GM18508 (cell line): Measurements from ENCODE around the gene DYNLRB1.

Experiments
- ATAC-seq: cut with Tn5 transposase; IDR thresholded peaks from one replicate; pipeline ENCODE4 v1.9.1; 2021; ENCODE audit warnings: moderate number of reproducible peaks; ENCODE audit not compliant: insufficient read depth, unreplicated experiment

Gene DYNLRB1

DNA sequence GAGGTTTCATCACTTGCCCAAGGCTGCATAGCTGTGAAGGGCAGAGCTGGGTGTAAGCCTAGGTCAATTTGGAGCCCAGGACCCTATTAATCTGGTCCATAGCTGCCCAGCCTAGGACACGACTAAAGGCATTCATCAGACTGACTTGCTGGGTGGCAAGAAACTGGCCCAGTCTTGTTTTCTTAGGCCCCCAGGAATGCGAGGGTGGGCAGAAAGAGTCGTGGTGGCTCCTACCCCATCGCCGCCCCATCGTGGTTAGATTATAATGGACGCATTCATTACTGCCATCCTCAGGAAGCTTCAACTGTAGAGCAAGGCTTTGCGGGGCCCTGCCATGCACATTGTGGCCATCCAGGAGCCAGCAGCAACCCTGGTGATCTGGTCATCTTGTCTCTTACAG, 16.1 kb downstream of the DYNLRB1 start:
- ATAC-seq: no peak

DNA sequence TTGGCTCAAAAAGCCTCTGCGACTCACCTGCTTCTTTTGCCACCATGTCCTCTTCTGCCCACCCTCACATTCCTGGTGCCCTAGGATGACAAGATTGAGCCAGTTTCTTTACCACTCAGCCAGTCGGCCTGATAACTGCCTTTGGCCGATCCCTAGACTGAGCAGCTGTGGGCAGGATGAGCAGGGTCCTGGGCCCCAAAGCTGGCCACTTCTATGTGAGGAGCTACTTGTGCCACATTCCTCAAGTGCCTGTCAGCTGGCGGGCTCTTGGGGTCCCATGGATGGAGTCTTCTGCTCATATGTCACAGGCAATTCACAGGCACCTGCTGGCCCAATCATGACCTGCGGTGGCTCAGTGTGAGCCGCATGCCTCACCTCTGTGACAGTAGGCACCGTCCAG, 16.5 kb downstream of the DYNLRB1 start:
- ATAC-seq: no peak

DNA sequence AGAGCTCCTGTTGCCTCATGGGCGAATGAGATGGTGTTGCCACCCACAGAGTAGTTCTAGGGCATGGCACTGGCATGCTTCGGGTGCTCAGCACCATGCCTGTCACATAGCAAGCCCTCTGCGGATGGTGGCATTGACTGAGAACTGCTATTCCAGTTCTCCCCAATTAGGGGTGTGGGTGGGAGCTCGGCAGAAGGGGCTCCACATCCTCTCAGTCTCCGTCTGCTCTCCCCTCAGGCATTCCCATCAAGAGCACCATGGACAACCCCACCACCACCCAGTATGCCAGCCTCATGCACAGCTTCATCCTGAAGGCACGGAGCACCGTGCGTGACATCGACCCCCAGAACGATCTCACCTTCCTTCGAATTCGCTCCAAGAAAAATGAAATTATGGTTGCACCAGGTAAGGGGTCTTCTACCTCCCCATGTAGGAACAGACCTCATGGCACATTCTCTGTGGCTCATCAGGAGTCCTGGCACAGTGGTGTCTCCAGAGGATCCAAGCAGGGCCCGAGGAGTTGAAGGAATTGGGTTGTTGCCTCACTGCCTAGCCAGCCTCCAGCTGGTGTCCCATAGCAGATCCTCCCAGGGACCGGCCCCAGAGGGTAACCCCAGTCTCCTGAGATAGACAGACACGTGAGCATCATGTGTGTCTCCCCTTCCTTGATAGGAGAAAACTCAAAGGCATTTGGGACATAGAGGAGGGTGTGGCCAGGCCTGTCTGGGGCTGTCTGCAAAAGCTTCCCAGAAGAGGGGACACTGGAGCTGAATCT, 18.4 kb downstream of the DYNLRB1 start:
- ATAC-seq: no peak

DNA sequence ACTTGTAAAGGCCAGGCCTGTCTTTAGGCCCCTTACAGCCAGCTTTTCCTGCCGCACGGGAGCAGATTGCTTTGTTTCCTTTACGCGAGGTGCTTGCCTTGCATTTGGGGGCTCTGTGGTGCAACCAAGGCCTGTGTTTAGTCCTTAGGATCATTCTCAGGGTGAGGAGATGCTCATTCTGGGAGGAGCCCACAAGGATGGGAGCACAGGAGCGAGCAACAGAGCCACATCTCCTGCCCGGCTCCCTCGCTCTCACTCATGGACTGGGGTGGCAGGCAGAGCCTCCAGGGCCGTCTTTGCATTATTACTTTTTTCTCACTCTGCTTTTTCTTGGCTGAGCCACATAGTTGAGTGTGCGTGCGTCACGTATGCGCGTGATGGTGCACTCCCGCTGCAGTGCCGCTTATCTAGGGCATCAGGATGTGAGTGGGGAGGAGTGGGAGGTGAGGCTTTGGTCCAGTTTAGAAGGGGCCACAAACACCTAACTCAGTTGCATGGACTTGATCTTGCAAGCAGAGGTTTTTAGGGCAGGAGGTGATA, 19.1 kb downstream of the DYNLRB1 start:
- no peak for ATAC-seq

DNA sequence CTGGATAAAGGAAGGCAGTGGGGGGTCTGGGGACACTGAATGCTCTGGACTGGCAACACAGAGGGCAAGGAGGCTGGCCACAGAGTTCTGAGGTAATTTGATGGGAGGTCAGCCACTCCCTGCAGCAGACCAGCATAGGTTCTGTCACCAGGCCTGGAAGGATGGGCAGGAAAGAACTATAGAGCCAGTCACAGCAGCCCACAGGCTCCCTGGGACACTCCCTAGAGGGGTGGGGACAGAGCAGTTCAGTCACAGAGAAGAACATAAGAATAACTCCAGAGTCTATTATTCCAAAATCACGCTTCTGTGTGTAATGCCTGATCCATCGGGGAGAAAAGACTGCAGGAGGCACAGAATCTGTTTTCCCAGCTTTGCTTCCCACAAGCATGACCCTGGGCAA, 19.6 kb downstream of the DYNLRB1 start:
- no peak for ATAC-seq

DNA sequence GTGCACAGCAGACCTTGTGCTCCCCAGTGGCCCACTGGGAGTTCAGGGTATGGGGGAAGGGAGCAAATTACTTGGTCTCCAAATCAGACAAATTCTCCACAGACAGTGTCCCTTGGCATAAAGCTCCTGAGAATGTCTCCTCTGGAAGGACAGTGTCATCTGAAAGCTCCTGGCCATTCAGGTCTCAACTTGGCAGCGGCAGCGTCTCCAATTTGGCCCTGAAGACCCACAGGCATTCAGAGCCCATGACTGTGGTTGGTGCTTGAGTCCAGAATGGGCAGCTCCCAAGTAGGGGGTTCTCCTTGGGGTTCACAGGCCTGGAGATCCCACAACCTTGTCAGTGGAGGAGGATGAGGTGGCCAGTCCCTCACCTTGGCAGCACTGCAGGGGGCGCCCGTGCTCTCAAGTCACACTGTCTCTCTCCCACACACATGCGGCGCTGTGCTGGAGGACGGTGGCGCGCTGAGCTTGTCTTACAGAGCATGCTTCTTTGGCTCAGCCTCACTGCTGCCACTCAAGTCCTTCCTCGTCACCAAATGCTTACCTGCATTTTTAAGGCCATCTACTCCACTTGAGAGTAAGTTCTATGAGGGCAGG, 20.7 kb downstream of the DYNLRB1 start:
- no peak for ATAC-seq

DNA sequence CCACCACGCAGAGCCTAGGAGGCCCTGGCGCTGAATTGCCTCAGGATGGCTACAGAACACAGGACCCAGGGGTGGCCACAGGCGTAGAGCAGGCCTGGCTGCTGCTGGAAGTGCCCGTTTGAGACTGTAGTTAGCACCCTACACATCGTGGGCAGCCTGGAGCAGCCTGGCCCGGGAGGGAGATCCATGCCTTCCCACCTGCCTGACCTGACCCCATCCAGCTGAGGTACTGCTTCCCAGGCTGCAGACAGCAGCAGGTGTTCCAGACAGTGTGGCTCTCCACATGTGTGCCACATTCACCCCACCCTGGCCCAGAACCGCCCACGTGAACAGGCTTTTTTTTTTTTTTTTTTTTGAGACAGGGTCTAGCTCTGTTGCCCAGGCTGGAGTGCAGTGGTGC, 21.4 kb downstream of the DYNLRB1 start:
- no peak for ATAC-seq

DNA sequence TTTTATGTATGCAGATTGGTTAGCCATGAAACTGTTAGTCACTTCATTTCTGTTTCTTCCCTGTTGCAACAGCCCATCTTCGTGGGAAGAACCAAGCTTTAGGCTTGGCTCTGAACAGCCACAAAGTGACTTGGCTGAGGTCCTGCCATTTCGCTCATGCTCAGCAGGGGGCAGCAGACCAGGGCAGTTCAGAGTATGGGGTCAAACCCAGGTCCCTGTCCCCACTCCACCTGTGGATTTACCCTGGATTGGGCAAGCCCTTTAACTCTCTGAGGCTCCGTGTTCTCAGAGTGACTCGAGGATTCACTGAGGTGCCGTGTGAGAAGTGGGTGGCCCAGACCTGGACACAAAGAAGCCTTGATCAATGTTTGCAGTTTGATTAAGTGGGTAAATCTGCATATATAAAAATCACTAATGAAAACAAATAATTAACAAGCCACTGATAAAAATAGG, 22.5 kb downstream of the DYNLRB1 start:
- no peak for ATAC-seq

DNA sequence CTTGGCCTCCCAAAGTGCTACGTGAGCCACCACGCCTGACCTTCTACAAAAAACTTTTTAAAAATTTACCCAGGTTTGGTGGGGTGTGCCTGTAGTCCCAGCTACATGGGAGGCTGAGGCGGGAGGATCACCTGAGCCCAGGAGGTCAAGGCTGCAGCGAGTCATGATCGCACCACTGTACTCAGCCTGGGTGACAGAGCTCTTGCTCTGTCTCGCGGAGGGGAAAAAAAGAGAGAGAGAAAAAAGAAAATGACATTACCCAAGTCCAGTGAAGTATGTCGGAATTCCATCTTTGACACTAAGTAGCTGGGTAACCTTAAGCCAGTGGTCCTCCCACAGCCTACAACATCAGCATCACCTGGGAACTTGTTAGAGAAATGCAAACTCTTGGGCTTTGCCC, 23.5 kb downstream of the DYNLRB1 start:
- ATAC-seq: no peak

DNA sequence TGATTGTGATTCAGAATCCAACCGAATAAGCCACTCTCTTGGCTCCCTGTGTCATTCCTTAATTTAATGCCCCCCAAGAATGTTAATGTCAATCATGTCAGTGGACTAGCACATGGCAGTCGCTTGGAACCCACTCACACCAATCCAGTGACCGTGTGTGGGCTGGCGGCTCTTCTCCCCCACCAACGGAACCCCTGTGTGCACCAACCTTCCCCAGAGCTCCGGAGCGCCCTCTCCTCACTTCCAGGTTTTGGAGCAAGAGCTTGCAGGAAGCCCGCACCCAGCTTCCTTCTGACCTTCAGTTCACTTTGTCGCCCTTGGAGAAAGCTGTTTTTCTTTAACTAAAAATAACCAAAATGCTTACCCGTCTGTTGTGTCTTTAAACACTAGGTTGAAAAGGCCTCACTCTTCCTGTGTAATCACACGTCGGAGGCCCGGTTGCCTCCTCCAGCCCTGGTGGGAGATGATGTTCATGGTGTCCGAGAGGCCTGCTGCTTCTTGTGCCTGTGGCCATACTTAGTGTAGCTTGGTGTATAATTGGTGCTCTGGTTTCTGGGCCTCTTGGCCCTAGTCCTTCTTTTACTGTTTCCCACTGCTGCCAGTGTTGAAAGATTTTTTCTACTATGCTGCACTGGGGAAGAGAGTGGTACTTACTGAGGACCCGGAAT, 24.5 kb downstream of the DYNLRB1 start:
- no peak for ATAC-seq

DNA sequence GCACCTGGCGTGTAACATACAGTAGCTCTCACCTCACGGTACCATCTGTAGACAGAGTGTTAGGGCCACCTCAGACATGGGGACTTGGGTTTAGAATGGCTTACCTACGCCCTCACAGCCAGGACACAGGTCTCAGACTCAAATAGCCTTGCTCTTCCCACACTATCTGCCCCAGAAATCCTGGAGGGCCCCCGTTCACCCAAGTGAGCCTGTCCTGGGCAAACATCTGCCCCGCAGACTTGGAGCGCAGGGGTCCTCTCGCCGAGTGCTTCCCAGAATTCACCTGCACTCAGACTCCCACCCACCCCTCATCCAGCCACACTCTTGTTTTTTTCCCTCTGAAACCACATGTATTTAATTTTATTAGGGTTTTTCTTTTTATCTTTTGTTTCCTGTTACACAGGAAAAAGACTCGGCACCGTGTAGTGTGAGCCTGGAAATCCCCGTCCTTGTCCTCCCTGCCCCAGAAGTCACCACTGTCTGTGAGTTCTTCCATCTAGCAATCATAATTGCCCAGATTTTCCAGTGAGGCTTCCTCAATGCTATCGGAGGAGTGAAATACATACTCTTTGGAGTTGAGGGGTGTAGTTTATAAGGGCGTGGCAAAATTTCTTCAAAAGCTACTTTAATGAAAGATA, 25.2 kb downstream of the DYNLRB1 start:
- ATAC-seq: no peak

DNA sequence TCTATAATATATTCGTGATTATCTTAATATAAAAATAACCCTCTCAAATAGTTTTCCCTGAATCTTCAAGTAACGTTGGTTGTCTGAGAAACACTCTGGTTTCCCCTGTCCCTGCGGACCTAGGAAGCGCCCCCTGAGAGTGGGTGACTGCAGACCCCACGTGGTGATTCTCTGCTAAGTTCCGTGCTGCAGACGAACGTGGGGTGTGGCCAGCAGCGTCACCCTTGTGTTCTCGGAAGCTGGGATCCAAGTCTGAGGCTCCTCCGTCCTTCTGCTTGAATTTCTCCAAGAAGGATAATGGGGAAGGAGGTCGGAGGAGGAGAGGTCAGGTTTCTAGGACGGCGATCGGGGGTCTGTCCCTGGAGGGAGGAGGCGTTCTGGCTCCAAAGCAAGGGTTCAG, 25.7 kb downstream of the DYNLRB1 start:
- no peak for ATAC-seq

DNA sequence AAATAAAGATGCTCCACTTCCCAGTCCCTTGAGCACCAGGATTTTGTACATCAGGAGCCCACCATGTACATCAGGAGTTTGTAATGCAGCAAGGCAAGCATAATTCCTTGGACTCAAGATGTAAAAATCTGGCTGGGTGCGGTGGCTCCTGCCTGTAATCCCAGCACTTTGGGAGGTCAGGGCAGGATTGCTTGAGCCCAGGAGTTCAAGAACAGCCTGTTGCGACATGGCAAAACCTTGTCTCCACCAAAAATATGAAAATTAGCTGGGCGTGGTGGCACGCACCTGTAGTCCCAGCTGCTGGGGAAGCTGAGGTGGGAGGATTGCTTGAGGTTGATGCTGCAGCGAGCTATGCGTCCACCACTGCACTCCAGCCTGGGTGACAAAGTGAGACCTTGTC, 26.2 kb downstream of the DYNLRB1 start:
- ATAC-seq: no peak

DNA sequence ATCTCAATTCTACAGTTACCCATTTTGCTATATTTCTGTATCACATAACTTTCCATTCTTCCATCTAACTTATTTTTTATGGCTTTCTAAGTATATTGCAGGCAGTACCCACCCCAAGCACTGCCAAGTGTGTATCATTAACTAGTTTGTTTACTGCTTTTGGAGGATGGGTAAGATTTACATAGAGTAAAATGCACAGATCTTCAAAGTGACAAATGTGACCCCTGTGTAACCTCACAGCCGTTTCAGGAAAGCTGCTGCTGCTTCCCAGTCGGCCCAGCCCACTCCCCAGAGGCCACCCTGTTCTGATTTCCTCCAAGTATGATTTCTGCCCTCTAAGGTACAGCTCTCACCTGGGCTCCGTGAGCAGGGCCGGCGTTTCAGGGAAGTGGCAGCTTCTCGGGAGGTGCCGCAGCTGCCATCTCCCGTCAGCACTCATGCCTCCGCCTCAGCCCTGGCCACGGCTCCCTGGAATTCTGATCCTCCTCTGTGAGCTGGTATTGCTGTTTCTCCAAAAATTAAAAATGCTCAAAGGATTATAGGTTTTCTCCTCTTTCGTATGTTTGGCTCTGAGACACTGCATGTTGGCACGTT, 27.3 kb downstream of the DYNLRB1 start:
- no peak for ATAC-seq

DNA sequence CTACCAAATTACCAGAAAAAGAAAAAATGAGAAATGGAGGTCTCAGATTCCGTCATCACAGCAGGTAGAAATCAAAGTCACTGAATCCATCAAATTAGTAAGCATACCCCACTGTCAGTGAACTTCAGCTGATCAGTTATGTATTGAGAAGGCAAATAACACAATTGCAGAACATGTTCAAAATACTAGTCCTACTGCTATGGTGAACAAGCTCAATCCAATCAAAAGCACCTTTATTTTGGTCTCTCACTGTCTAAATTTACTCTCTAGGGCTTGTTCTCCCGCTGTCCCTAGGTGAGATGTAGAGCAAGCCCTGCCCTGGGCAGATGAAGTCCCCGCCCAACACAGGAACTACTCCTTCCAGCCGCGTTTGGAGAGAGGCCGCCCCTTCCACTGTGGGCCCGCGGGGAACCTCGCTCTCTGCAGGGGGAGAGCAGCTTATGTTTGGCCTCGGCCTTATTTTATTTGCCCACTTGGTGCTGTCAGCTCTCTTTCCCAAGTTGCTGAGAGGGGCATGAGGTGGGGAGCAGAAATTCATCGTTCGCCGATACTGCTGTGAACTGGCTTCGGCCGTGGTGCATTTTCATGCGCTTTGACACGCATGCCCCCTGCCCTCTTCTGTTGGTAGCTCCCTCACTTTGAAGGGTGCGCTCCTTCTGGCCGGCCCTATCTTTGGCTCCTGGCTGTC, 28.0 kb downstream of the DYNLRB1 start:
- ATAC-seq: no peak

DNA sequence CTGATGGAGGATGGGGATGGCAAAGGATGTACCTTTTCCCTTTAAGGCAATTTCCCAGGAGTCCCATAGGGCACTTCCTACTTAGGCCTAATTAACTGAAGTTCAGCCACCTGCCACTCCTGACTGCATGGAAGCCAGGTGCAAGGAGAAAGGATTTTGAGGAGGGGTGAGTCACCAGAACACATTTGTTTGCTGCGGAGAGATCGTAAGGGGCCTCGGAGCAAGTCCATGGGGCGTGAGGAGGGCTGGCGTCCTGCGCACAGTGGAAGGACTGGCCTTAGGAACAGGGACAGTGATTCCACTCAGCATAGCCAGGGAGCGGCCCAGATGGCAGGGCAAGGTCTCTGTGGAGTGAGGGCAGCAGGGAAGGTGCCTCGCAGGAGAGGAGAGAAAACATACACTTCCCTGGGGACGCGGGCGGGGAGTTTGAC, 30.5 kb downstream of the DYNLRB1 start:
- no peak for ATAC-seq

DNA sequence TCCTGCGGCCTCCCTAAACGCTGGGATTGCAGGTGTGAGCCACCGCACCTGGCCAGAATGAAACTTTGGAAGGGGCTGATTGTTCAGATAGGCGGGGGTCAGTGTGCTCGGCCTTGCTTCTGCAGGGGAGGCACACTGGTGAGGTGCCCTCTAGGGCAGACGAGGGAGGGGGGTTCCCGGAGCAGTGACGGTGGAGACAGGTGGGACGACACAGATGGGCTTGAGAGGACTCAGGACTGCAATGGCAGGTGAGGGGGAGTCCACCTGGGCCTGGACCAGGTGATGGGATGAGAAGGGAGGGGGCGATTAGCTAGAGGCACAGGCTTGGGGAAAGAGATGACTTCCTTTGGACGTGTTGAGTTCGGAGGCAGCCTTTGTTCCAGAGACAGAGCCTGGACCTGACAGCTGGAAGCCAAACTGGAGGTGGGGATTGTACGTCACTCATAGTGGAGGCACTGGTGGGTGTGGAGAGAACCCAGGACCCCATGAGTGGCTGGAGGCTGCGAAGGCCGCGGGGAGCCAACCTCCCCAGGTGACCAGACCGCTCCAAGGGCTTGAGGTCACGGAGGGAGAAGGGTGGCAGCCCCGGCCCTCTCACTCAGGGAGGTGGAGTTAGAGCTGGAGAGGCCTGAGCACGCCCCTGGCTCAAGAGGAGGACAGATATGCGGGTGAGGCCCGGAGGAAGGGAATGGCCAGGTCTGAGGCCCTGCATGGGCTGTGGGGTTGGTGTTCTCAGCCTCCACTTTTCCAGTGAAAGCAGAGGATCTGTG, 31.8 kb downstream of the DYNLRB1 start:
- no peak for ATAC-seq

DNA sequence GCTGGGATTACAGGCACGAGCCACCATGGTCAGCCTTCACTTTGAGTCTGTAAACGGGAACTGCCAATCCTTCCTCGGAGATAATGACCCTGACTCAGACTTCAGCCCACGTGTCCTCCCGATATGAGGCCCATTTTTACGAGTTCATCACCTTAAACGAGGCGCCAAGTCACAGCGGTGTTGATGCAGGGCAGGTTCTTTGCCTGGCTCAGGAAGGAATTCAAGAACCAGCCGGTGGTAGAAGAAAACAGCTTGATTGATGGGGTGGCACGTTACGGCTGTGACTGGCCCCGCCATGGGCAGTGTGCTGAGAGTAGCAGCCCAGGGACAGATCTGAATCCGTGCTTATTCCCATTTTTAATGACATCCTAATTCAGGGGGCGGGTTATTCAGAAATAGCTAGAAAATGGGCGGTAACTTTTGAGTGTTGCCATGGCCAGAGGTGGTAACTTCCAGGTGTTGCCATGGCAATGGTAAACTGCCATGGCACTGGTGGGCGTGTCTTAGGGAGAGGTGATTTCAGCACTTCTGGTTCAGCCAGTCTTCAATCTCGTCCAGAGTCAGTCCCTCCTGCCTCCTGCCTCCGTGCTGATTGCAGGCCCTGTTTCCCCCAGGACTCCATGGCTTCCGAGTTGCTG, 33.2 kb downstream of the DYNLRB1 start:
- no peak for ATAC-seq

DNA sequence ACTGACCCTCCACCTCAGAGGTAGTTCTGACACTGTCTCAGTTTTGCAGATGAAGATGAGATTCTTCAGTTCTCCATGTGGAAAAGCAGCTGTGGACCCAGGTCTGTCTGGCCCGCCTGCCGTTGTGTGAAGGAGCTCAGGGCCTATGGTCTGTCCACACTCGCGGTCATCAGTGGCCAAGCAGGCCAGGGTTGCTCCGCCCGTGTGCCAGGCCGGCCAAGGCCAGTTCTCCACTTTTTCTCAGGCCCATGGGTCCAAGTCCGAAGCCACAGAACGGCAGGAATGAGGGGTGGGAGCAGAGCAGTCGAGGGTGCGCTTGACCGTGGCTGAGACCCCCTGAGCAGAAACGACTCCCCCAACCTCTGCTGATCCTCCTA, 33.7 kb downstream of the DYNLRB1 start:
- no peak for ATAC-seq
